H1 (cell line): Measurements from ENCODE around the gene UQCRQ. TPM values are rescaled to one million over a fixed set of nuclear protein-coding genes. Genes with fewer than 3 reads are reported as not detected.

Source experiments
- CREB1 ChIP-seq: IDR thresholded peaks from 2 replicates; pipeline ENCODE4 v1.6.1; 2012; ENCODE audit warnings: inconsistent platforms
- EGR1 ChIP-seq: IDR thresholded peaks from 2 replicates; pipeline ENCODE4 v1.6.1; 2011; ENCODE audit warnings: low read depth, low read length, borderline replicate concordance
- GABPA ChIP-seq: IDR thresholded peaks from 2 replicates; pipeline ENCODE4 v1.6.1; 2011; ENCODE audit warnings: mild to moderate bottlenecking, low read length, moderate library complexity, borderline replicate concordance; ENCODE audit not compliant: insufficient read depth
- KDM4A ChIP-seq: IDR thresholded peaks from one replicate; pipeline ENCODE4 v1.7.1; 2012; ENCODE audit warnings: low read depth, mild to moderate bottlenecking, moderate library complexity, low read length, inconsistent platforms; ENCODE audit not compliant: severe bottlenecking
- PHF8 ChIP-seq: fragments of 200-600 bp; sonication (generic); conservative IDR thresholded peaks from 2 replicates; pipeline ENCODE4 v1.7.1; 2012; ENCODE audit warnings: low read depth, mild to moderate bottlenecking, inconsistent platforms, low read length, moderate library complexity
- POLR2AphosphoS5 ChIP-seq: IDR thresholded peaks from 2 replicates; pipeline ENCODE4 v1.6.1; 2011; ENCODE audit warnings: low read depth, low read length
- RAD21 ChIP-seq, 2 experiments: IDR thresholded peaks in 1 of 2; conservative IDR thresholded peaks in 1 of 2; 2 replicates each; pipeline ENCODE4 v1.6.1; 2011; ENCODE audit warnings: low read depth in 2 of 2, low read length in 2 of 2, improper control_type of control experiment in 1 of 2, inconsistent platforms in 1 of 2, mild to moderate bottlenecking in 1 of 2, moderate library complexity in 1 of 2
- TAF1 ChIP-seq: IDR thresholded peaks from 2 replicates; pipeline ENCODE4 v1.6.1; 2011; ENCODE audit warnings: mild to moderate bottlenecking, low read depth, low read length
- TEAD4 ChIP-seq: IDR thresholded peaks from 2 replicates; pipeline ENCODE4 v1.6.1; 2012; ENCODE audit warnings: low read depth, low read length, inconsistent platforms, mixed read lengths
- polyA plus RNA-seq, 7 experiments: library from polyadenylated mRNA; depleted of rRNA in 3 of 7; stranded (reverse) in 5 of 7; unstranded in 2 of 7; fragments of >200 nt in 5 of 7; fragments of 200-250 nt in 2 of 7; gene quantifications; 1 replicate in 5 of 7; 2 replicates in 1 of 7; 4 replicates in 1 of 7; pipeline versions ENCODE4 v1.2.1 to v1.2.3, GENCODE V29; 2011 to 2013; ENCODE audit warnings: missing spikeins in 2 of 7, mixed read lengths in 2 of 7
- total RNA-seq: library from RNA; stranded (reverse); fragmentation: NEBNext Ultra II Directional; extraction: Animal tissue kit (Norgen Biotek cat#: 25700); gene quantifications from 2 replicates; pipeline ENCODE4 v1.2.1, GENCODE V29; 2021
- TF ChIP-seq, protein P1 (sequence below): IDR thresholded peaks from 2 replicates; pipeline ENCODE4 v1.6.1; 2011; ENCODE audit warnings: low read length, improper control_type of control experiment

Gene UQCRQ
- total and polyA plus RNA-seq, 2 of the 8 experiments (the other 6 are each of a cell fraction or from before 2014, with no cell fraction given) = 177 to 293 TPM

GRCh38 chr5:132866342-132867045 is at the start of gene UQCRQ, which contains the start of gene GDF9 (continued):
- TF ChIP-seq TAF1 (peak; percentile 83), GABPA (peak; percentile 90), KDM4A (peak; percentile 21), CREB1 (peak; percentile 96), TEAD4 (peak; percentile 58), RAD21 (IDR thresholded peaks at IDR 0.05 in 1 of 2, conservative IDR thresholded peaks at IDR 0.05 in 1 of 2; ENCODE audit: low read depth in 2 of 2, low read length in 2 of 2) (peak; percentile 61 to 70), POLR2AphosphoS5 (peak; percentile 88), EGR1 (peak; percentile 39; the same call in 1 of the 2 replicates), PHF8 (peak; percentile 95)
- TF ChIP-seq, protein P1, sequence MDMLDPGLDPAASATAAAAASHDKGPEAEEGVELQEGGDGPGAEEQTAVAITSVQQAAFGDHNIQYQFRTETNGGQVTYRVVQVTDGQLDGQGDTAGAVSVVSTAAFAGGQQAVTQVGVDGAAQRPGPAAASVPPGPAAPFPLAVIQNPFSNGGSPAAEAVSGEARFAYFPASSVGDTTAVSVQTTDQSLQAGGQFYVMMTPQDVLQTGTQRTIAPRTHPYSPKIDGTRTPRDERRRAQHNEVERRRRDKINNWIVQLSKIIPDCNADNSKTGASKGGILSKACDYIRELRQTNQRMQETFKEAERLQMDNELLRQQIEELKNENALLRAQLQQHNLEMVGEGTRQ = peak; percentile 24; the same call in 1 of the 2 replicates
